Mesenteric fat pad (tissue), 1 donor: ENCODE results near the gene PLCB2. TPM values are rescaled to one million over a fixed set of nuclear protein-coding genes. Genes with fewer than 3 reads are reported as not detected.

Experiments used
- DNase-seq: peaks from one replicate; pipeline ENCODE4 v3.0.0-alpha.2; 2020; ENCODE audit warnings: low spot score
- total RNA-seq: library from RNA; stranded (reverse); fragmentation: NEBNext Ultra II Directional; extraction: Animal tissue kit (Norgen Biotek cat#: 25700); gene quantifications from one replicate; pipeline ENCODE4 v1.2.1, GENCODE V29; 2021
- donor health status: DM: yes; HTN: yes; CAD: no.

PLCB2 gene
- total RNA-seq, 1 donor from 2014 or later: 31.9 TPM

DNA sequence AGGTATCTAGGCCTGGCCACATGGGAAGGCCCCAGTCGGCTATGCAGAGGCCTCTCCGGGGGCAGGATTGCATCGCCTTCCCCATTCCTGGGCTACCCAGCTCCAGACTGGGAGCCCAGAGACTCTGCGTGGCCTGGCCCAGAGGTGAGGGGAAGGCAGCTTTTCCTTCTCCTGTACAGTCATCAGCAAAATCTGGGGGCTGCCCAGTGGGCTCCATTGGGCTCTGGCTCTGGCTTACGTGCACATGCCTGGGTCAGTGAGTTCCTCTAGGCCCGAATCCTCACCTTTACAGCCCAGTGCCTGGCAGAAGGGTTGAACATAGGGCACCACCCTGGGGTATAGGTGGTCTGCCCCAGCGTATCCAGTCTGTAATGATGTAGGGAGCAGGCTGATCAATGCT is 20.9 kb downstream of the PLCB2 start:
- no peak for DNase-seq

- no peak for DNase-seq
Measured at GRCh38 chr15:40286061-40286532, 21.6 kb downstream of the PLCB2 start.

DNA sequence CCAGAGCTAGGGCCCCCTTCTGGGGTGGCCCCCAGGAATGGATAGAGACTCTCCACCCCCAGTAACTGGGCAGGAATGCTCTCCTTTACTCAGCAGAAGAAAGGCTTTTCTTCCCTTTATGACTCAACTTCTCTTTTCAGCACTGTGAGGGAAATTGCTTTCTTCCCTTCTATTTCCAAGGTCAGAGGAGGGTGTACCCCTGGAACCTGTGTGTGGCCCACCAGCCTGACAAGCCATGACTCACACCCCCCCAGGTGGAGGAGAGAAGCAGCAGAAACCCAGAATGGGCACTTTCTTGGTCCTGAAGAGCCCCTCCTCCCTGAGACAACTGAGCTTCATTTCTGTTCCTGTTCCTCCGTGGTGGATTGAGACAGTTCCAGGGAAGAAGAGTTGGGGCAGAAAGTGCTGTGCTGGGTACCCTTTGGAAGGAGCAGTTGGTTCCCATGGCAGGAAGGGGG is 22.2 kb downstream of the PLCB2 start:
- no peak for DNase-seq

DNA sequence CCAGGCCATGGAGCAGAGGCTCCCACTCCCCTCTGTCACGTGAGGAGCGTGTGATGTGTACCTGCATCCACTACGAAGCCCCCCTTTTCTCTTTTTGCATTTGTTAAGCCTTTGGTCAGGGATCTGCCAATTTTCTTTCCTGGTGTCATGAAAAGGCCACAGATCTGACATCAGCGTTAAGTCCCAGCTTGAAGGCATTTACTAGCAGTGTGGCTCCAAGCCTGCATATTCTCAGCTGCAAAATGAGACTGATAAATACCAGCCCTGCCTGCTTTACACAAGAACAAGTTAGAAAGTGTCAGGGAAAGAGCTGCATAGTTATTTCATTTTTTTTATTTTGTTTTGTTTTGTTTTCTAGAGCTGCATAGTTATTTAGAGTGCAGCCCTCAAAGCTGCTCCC is 22.6 kb downstream of the PLCB2 start:
- no peak for DNase-seq

GRCh38 chr15:40283615-40284300 is 24.0 kb downstream of the PLCB2 start:
- DNase-seq: no peak

DNA sequence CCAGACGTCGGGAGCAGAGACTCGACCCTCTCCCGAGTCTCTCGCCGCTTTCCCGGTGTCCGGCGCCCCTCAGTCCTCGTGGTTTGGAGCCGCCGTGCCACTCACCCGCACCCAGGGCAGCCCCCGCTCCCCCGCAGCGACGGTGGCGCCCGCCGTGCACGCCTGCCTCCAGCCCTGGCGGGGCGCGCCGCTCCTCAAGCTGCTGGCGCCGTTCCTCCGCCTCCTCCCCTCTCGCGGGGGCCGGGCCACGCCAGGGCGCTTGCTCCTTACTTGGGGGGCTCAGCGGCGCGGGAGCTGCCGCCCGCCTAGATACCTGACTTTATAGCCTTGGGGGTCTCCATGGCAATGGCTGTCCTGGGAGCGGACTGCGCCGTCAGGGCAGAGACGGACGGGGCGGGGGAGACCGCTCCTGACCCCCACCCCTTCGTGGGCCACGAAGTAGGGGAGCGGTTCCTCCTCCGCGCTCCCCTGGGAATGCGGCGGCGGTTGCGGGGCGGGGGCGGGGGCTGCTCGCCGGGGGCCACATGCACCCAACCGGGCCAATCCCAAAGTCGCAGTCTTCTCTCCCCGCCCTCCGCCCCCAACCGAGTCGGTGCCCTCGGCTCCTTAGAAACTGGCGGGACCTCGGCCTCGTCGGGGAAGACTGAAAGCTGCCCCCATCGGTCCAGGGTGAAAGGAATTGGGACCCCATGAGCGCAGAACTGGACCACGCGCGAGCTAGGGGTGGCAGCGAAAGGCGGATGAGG is 24.7 kb downstream of the PLCB2 start, which contains the start of gene ANKRD63:
TSS of gene ANKRD63 (minus strand) at position 196 of the 746 bp plus-strand sequence. CDS start 478 bp downstream, outside the sequence.
- DNase-seq: no peak

DNA sequence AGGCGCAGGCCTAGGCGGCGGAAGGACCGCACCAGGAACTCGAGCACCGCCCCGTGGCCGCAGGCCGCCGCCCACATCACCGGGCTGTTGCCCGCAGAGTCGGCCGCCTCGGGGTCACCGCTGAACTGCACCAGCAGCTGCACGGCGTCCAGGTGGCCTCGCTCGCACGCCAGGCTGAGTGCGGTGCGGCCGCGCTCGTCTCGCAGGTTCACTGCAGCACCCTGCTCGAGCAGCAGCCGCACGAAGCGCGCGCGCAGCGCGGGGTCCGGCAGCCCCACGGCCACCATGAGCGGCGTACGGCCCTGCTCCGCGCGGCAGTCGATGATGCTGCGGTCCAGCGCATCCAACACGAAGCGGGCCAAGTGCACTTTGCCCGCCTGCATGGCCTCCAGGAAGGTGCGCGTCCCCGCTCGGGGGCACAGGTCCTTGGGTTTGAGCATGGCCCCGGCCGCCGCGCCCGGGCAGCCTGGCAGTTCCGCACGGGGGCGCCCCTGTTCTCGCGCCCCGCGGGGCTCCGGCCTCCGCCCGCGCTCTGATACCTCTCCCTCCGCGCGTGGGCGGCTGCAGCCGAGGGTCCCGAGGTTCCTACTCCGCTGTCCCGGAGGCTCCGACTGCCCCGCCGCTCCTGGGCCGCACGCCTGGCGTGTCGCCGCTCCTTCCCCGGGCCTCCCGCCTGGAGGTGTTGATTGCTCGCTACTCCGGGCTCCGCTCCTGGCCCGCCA is 25.4 kb downstream of the PLCB2 start:
- no peak for DNase-seq

GRCh38 chr15:40281801-40282146 is 26.0 kb downstream of the PLCB2 start:
- no peak for DNase-seq

GRCh38 chr15:40281057-40281800 is 26.5 kb downstream of the PLCB2 start:
- DNase-seq: no peak

GRCh38 chr15:40280260-40281056 is 27.3 kb downstream of the PLCB2 start:
- no peak for DNase-seq

DNA sequence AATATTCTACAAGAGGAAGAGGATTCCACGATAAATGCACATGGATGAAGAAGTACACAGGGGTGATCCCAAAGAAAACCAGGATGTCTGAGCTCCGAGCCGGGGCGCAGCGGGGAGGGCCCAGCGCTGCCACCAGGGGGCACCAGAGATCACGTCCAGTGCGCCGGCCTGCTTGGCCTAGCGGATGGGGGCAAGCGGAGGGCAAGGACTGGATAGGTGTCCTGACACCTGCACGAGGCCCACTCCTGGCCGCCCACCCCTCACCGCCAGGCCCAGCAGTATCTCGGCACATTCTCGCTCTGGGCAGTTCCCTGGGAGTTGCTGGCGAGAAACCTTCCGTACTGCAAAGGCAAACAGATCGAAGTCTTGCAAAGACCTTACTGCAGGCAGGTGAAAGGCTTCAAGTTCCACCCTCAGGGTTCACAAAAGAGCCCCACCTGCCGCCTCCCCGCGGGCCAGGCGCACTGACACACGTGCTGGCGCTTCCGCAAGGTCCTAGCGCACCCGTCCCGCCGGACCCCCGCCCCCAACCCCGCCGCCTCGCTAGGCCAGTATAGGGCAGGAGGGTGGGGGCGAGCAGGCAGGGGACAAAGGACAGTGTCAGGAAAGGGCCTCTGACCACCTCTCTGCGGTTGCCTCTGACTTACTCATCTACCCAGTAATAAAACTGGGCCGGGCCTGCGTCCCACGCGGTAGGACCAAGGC is 28.1 kb downstream of the PLCB2 start:
- DNase-seq: no peak

GRCh38 chr15:40278026-40278425 is 29.7 kb downstream of the PLCB2 start:
- no peak for DNase-seq

DNA sequence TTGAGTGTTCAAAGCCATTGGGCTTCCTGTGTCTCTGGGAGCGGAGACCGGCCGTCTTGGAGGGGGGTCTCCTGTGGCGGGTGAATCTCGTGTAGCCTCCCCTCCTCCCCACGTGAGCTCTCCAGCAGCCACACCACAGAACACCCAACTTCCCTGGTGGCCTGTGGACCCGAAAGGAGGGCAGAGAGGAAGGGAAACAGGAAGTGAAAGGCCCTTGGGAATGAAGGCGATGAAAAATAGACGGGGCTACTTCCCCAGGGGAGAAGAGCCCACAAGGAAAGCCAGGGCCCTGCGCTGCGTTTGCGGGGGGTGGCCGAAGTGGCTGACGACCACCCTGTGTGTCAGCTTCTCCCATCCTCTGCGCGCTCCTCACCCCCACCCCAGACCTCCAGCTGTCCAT is 30.3 kb downstream of the PLCB2 start:
- no peak for DNase-seq

GRCh38 chr15:40276927-40277326 is 30.8 kb downstream of the PLCB2 start:
- DNase-seq: no peak

GRCh38 chr15:40275954-40276353 is 31.8 kb downstream of the PLCB2 start:
- no peak for DNase-seq

DNA sequence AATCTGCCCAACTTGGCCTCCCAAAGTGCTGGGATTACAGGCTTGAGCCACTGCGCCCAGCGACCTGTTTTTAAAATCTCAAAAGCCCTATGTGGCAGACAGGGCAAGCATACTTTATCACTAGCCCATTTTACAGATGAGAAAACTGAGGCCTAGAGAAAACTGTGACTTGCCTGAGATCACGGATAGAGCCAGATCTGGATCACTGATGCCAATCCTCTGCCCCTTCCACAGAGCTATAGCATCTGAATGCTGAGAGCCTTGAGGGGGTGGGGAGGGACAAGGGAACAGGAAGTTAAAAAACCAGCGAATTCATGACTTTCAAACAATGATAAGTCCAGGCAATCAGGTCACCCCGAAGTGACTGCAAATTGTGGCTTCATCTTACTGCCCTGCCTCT is 32.2 kb downstream of the PLCB2 start:
- no peak for DNase-seq

DNA sequence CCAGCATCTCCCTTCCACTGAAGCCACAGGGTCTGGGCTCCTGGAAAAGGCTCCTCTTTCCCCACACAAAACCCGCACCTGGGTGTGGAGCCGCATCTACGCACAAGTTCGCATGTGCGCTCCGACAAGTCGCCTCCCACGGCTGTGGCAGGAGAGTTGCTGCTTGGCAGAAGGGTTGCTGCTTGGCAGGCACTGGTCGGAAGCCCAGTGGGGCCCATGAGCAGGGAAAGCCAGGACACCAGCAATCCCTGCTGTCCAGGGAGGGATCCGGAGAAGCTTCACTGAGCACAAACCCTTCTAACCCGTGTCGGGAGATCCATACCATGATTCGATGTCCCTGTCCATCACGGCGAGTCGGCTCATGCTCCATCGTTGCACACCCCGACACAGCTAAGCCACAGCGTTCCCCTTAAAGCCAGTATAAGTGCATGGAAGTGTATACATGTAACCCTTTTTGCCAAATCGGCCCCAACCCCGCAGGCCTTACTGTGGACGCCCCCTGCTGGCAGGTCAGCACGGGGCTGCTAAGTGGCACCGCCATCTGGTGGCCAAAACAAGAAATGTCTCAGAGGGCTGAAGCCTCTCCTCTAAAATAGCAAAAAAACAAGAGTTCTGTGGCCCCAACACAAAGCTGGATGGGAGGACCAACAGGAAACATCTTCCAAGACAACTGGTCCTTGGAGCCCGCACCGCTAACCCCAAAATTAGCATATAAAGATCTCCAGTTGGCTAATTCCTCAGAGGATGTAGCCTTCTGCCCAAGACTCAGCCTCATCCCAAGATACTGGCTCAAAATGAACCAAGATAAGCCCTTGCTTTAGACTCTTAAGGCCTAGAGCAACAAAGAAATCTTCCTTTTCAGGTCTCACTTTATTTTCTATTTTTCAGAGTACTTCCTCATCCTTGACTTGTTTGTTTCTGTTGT is 33.1 kb downstream of the PLCB2 start:
- DNase-seq: no peak

DNA sequence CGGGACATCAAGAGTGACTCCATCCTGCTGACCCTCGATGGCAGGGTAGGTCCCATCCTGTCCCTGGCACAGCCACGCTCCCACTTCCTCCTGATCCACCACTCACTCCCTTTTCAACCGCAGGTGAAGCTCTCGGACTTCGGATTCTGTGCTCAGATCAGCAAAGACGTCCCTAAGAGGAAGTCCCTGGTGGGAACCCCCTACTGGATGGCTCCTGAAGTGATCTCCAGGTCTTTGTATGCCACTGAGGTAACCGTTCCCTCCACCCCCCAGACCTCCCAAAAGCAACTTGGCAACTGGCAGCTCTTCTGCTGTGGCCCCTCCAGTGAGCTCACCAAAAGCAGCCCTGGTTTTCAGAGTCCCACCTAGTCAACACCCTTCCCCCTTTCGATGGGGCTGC is 34.3 kb downstream of the PLCB2 start:
- DNase-seq: no peak
